Ascending aorta (tissue), 2 donors: Measurements from ENCODE around the gene CHRDL1. TPM values are rescaled to one million over a fixed set of nuclear protein-coding genes. Genes with fewer than 3 reads are reported as not detected.
"Not testable (repeated sequence)": the region's sequence is repeated elsewhere in the genome, so short reads cannot be mapped to it uniquely, and the experiment has no call there.

ENCODE experiments used
- DNase-seq, 2 donors: peaks; one replicate each; pipeline ENCODE4 v3.0.0-alpha.2; 2019; ENCODE audit warnings: low spot score in 2 of 2
- H3K27ac ChIP-seq, 2 donors: fragments of 200-600 bp; sonication (generic); one replicate each; pipeline ENCODE4 v1.5.1; 2016 to 2017; ENCODE audit warnings: mild to moderate bottlenecking in 1 of 2
- H3K27me3 ChIP-seq: fragments of 200-600 bp; sonication (generic); one replicate; pipeline ENCODE4 v1.5.1; 2017
- H3K36me3 ChIP-seq, 2 donors: fragments of 200-600 bp; sonication (generic); one replicate each; pipeline ENCODE4 v1.5.1; 2016
- H3K4me1 ChIP-seq, 2 donors: fragments of 200-600 bp; sonication (generic); one replicate each; pipeline ENCODE4 v1.5.1; 2016 to 2017; ENCODE audit warnings: mild to moderate bottlenecking in 1 of 2
- H3K4me3 ChIP-seq, 2 donors: fragments of 200-600 bp; sonication (generic); one replicate each; pipeline ENCODE4 v1.5.1; 2016 to 2017; ENCODE audit warnings: mild to moderate bottlenecking in 1 of 2
- H3K9me3 ChIP-seq, 2 donors: fragments of 200-600 bp; sonication (generic); one replicate each; pipeline ENCODE4 v1.5.1; 2016
- intact Hi-C: fragments of 100-400 bp; cut with DNase I; formaldehyde crosslinking; loops from one replicate; pipeline ENCODE4 v1.15.1; 2023
- total RNA-seq: library from RNA; depleted of rRNA; stranded (reverse); fragments of >200 nt; gene quantifications from one replicate; pipeline ENCODE4 v1.1.0, GENCODE V29; 2016
- TF ChIP-seq, protein P1 (sequence below), 3 experiments: fragments of 200-600 bp in 2 of 3; fragments of 450-650 bp in 1 of 3; sonication (generic) in 2 of 3; IDR thresholded peaks; one replicate each; pipeline ENCODE4 v1.5.1; 2016 to 2019; ENCODE audit warnings: antibody characterized with exemption in 3 of 3, mild to moderate bottlenecking in 1 of 3, moderate library complexity in 1 of 3

The CHRDL1 gene, protein sequence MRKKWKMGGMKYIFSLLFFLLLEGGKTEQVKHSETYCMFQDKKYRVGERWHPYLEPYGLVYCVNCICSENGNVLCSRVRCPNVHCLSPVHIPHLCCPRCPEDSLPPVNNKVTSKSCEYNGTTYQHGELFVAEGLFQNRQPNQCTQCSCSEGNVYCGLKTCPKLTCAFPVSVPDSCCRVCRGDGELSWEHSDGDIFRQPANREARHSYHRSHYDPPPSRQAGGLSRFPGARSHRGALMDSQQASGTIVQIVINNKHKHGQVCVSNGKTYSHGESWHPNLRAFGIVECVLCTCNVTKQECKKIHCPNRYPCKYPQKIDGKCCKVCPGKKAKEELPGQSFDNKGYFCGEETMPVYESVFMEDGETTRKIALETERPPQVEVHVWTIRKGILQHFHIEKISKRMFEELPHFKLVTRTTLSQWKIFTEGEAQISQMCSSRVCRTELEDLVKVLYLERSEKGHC
- 43.5 TPM for total RNA-seq

DNA sequence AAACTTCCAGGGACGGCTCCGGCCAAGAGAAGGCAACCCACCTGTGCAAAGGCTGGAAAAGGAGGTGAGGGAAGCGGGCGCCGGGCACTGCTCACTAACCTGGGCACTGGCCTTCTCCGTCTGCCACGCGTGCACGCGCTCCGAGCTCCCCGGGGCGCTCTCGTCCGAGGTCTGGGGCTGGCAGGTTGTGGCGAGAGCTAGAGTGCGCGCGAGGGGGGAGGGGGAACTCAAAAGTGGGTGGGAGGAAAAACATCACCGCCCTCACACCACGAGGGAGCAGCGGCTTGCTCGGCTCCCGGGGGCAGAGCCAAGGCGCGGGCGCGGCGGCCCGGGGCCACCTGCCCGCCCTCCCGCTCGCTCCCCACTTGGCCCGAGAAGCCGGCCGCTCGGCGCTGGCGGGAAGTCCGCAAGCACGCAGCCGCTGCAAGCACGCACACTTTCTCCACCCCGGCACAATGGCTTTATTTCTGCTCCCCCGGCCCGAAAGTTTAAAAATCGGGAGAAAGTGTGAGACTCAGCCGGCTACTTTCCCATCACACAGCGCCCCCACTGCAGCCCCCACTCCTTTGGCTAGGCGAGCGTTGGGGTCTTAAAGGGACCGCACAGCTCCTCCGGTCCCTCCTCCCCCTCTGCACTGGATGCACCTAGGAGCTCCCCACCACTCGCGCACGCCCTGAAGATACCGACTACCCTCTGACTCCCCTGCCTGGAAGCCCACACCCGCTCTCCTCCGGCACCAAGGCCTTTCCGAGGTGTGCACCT is at the start of gene CHRDL1:
Gene CHRDL1 (minus strand): TSS at position 173 of the 762 bp plus-strand sequence. CDS start 3,636 bp downstream, outside the sequence.
- TF ChIP-seq, protein P1, sequence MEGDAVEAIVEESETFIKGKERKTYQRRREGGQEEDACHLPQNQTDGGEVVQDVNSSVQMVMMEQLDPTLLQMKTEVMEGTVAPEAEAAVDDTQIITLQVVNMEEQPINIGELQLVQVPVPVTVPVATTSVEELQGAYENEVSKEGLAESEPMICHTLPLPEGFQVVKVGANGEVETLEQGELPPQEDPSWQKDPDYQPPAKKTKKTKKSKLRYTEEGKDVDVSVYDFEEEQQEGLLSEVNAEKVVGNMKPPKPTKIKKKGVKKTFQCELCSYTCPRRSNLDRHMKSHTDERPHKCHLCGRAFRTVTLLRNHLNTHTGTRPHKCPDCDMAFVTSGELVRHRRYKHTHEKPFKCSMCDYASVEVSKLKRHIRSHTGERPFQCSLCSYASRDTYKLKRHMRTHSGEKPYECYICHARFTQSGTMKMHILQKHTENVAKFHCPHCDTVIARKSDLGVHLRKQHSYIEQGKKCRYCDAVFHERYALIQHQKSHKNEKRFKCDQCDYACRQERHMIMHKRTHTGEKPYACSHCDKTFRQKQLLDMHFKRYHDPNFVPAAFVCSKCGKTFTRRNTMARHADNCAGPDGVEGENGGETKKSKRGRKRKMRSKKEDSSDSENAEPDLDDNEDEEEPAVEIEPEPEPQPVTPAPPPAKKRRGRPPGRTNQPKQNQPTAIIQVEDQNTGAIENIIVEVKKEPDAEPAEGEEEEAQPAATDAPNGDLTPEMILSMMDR (IDR thresholded peaks at IDR 0.05), result no peak
- H3K27me3 ChIP-seq, result no peaks in the 10 kb centered on the region
- peak within 1 kb of the TSS; percentile 30 to 52 for H3K4me3 ChIP-seq
- no peaks in the 10 kb centered on the region for H3K4me1 ChIP-seq
- no peak within 1 kb of the TSS for H3K27ac ChIP-seq
- H3K9me3 ChIP-seq, result no peaks in the 10 kb centered on the region
- intact Hi-C loops, result no loop called here
- H3K36me3 ChIP-seq, result no peaks in the 10 kb centered on the region
- no peak for DNase-seq

DNA sequence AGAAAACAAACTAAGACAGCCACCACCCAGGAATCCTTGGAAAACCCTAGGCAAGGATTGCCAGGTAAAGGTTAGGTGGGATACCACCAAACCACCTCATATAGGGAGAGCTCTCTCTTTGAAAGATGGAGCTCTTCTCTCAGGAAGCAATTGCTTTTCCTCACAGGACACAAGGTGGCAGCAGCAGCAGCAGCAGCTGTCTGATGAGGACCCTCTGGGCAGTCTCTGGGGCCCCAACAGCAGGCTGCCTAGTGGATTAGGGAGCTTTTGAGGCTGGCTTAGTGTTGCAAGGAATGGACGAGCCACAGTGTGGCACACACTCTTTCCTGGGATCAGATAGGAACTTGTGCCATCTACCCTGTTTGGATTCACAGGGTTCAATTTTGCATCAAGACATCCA is 41.4 kb upstream of the CHRDL1 start:
- H3K27me3 ChIP-seq, result no peaks in the 10 kb centered on the region
- H3K4me3 ChIP-seq, result no peak overlapping the region
- no peaks in the 10 kb centered on the region for H3K4me1 ChIP-seq
- no peaks in the 10 kb centered on the region for H3K9me3 ChIP-seq
- TF ChIP-seq, protein P1 (IDR thresholded peaks at IDR 0.05), result no peak
- H3K27ac ChIP-seq, result no peak overlapping the region
- intact Hi-C loops, result no loop called here
- no peaks in the 10 kb centered on the region for H3K36me3 ChIP-seq
- DNase-seq, result no peak

DNA sequence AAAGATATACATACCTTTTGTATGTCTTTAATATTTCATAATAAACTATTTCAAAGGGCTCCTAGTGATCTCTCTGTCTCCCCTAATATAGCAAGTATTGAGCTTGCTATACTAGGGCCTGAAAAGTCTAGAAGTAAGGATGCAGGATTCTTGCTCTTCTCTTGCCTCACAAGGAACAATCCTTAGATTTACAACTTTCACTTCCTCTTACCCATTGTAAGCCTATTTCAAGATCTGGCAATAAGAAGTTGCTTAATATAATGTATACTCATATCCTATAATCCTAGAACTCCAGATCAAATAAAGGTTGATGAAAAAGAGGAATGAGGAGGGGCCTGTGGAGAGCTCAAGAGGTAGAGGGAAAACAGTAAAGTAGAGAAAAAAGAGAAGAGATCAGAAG is 40.8 kb upstream of the CHRDL1 start:
- no peak overlapping the region for H3K27ac ChIP-seq
- no peaks in the 10 kb centered on the region for H3K27me3 ChIP-seq
- no peaks in the 10 kb centered on the region for H3K4me1 ChIP-seq
- DNase-seq, result no peak
- intact Hi-C loops, result no loop called here
- H3K9me3 ChIP-seq, result no peaks in the 10 kb centered on the region
- TF ChIP-seq, protein P1 (IDR thresholded peaks at IDR 0.05), result no peak
- H3K36me3 ChIP-seq, result no peaks in the 10 kb centered on the region
- H3K4me3 ChIP-seq, result no peak overlapping the region

DNA sequence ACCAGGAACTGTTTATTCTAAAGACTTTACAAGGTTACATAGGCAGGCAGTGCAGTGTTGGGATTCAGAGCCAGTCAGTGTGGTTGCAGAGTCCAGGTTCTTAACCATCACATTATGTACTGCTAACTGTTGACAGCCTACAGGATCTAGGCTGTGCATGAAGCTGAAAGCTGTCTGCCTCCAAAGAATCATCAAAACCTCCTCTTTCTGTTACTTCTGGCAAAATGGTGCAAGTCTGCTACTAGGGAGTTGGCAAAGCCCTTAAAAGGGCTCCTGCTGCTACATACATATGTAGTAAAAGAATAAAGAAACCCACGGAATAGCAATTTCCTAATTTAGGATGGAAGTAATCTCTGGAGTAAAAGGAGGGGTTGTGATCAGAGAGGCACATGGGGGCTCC is 40.4 kb upstream of the CHRDL1 start:
- no peaks in the 10 kb centered on the region for H3K36me3 ChIP-seq
- no peak overlapping the region for H3K27ac ChIP-seq
- H3K4me3 ChIP-seq, result no peak overlapping the region
- H3K4me1 ChIP-seq, result no peaks in the 10 kb centered on the region
- TF ChIP-seq, protein P1 (IDR thresholded peaks at IDR 0.05), result no peak
- intact Hi-C loops, result no loop called here
- no peaks in the 10 kb centered on the region for H3K9me3 ChIP-seq
- no peaks in the 10 kb centered on the region for H3K27me3 ChIP-seq
- DNase-seq, result no peak

DNA sequence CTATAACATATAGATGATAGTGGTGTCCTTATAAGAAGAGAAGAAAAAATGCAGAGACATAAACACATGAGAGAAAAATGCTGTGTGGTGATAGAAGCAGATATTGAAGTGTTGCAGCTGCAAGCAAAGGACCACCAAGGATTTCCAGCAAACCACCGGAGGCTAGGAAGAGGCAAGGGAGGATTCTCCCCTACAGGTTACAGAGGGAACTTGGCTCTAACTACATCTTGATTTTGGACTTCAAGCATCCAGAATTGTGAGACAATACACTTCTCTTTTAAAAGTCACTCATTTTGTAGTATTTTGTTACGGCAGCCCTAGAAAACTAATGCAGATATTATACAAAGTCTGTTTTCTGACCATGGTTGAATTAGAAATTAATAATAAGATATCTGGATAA is 30.4 kb upstream of the CHRDL1 start:
- TF ChIP-seq, protein P1 (IDR thresholded peaks at IDR 0.05), result no peak
- intact Hi-C loops, result no loop called here
- peaks cover 0 to 9% of the 10 kb centered on the region in 2 donors for H3K9me3 ChIP-seq
- no peaks in the 10 kb centered on the region for H3K4me1 ChIP-seq
- no peaks in the 10 kb centered on the region for H3K36me3 ChIP-seq
- H3K4me3 ChIP-seq, result no peak overlapping the region
- no peaks in the 10 kb centered on the region for H3K27me3 ChIP-seq
- no peak for DNase-seq
- no peak overlapping the region for H3K27ac ChIP-seq

DNA sequence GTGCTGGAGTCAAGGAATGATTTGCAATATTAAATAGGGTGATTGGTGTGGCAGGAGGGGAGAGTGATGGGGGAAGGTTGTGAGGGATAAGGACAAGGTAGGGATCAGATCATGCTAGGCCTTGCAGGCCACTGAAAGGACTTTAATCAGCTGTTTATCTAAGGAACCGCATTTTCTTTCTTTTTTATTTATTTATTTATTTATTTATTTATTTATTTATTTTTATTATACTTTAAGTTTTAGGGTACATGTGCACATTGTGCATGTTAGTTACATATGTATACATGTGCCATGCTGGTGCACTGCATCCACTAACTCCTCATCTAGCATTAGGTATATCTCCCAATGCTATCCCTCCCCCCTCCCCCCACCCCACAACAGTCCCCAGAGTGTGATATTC is 20.9 kb upstream of the CHRDL1 start:
- H3K4me1 ChIP-seq, H3K36me3 ChIP-seq, H3K27me3 ChIP-seq, DNase-seq, intact Hi-C loops, H3K27ac ChIP-seq, H3K4me3 ChIP-seq, H3K9me3 ChIP-seq: not testable (repeated sequence)
